PFSK-1 (cell line): Measurements from ENCODE around the gene HIF1A.

ENCODE experiments used
- POLR2AphosphoS5 ChIP-seq: IDR thresholded peaks from 2 replicates; pipeline ENCODE4 v1.6.1; 2012; ENCODE audit warnings: low read depth, mild to moderate bottlenecking, control low read depth, low read length, moderate library complexity
- TAF1 ChIP-seq: IDR thresholded peaks from 2 replicates; pipeline ENCODE4 v1.6.1; 2012; ENCODE audit warnings: low read length, control low read depth, borderline replicate concordance; ENCODE audit not compliant: insufficient read depth

DNA sequence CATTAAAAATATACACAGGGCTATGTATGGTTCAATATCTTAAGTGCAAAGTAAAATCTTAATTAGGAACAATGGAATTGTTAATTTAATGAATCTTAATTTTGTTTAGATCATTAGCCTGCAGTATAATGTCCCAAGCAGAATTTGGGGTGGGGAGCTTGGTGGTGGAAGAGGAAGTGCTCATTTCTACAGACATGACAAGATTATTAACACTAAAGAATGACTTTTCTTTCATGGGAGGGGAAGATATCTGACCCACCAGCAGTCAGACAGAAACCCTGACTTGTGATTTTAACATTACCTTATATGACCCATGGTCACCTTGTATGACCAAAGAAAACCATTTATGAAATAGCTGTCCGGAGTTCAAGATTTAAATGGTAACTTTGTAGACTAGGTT lies 41.3 kb upstream of the HIF1A start:
- TF ChIP-seq POLR2AphosphoS5 (no peak), TAF1 (no peak)
